SHP77 treated with DMSO at 0.1 percent for 48 hours (cell line): ENCODE data around the gene ST3GAL6.

Experiments used
- DNase-seq: peaks from one replicate; lab custom pipeline; 2025; lab: John Stamatoyannopoulos, UW

The ST3GAL6 gene

DNA sequence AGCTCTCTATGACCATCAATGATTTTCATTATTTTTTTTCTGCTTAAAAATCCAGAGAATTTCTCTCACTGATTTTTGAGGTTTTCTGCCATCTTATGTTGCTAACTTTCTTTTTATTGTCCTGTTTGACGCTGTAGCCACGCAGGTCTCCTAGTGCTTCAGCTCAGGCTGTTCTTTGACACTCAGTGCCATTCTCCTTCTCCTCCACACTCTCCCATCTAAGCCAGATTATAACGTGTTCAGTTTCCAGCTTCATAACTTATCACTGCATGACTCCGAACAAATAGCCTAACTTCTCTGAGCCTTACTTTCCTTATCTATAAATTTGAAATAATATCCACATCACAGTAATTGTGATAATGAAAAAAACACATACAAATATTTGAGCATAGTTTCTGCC lies 22.8 kb upstream of the ST3GAL6 start:
- DNase-seq, result no peak

DNA sequence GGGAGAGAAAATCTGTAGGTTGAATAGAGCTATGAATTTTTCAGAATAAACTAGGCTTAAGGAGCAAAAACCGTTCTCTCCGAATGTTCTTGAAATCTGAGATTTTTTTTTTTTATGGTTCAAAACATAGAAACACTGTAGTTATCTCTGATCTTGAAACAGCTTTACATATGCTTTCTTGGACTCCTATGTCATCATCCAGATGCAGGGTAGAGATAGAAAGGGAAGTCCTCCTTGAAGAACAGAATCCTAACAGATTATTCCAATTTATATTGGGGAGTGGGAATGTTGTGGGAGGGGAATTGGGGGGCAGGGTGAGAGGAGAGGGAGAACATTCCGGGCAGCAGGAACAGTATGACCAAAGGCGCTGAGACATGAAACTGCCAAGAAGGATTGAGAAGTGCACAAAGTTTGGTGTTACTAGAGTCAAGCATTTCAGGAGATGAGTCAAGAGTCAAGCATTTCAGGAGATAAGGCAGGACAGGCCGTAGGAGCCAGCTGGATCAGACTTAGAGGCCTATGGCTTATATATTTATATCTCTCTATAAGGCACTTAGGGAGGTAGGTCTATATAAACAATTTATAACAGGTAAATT lies 21.9 kb upstream of the ST3GAL6 start:
- DNase-seq, result no peak

GRCh38 chr3:98743071-98743470 lies 20.1 kb upstream of the ST3GAL6 start:
- no peak for DNase-seq

- DNase-seq, result no peak
Measured at GRCh38 chr3:98744283-98744682, 18.9 kb upstream of the ST3GAL6 start.

DNA sequence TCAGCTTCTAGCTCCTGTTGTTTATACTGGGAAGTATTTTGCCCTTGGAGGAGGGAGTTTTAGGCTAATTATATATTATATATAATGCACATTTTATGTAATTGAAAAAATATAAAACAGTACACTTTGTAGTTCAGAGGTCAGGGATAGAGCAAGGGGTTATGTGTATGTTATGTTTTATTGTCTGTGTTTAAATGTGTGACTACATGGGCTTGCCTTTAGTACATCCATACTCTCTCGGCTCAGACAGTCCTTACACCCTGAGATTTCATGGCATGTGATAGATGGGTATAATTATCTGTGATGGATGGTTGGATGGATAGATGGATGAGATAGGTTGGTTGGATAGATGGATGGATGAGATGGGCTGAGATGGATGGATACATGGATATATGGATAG lies 17.4 kb upstream of the ST3GAL6 start:
- no peak for DNase-seq

GRCh38 chr3:98746122-98746521 lies 17.0 kb upstream of the ST3GAL6 start:
- DNase-seq, result no peak

GRCh38 chr3:98746882-98747281 lies 16.3 kb upstream of the ST3GAL6 start:
- DNase-seq, result no peak

DNA sequence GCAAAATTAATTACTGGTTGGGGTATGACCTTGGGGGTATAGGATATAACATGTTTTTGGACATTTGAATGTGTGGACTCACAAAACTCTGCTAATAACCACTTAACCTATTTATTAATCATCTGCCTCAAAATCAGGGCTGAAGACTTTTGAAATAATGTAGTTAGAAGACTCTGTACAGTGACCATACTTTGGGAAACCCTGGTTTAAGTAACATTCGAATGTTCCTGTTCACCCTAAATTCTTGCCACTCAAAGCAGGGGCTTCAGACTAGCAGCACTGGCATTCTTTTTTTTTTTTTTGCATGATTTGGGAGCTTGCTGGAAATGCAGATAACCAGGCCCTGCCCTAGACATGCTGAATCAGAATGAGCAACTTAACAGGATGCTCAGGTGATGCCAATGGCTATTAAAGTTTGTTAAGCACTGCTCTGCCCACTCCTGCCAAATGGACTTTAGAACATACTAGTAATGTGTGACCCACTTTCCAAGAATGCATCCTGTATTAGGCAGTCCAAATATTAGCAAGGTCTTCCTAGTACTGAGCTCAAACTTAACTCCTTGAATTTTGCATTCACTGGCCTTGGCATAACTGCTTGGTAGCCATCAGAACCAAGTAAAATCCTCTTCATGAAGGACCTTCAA lies 12.7 kb upstream of the ST3GAL6 start:
- DNase-seq, result no peak

GRCh38 chr3:98754483-98754882 lies 8.7 kb upstream of the ST3GAL6 start:
- DNase-seq, result no peak

DNA sequence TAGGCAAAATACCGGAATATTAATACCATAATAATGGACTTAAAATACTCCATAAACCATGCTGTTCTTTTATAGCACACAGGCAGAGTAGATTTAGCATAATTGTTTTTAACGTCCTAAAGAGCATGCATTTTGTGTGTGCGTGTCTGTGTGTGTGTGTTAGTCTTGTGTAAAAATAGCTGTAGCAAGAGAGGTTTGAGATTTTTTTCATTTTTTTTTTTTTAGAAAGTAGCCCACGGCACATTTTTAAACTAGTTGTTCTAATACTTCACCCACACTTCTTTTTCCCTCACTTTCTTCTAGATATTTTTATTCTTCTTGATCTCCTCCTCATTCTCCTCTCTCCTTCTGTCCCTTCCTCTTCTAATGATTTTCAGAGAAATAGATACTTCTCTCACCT lies 7.5 kb upstream of the ST3GAL6 start:
- no peak for DNase-seq

GRCh38 chr3:98759629-98760028 lies 3.5 kb upstream of the ST3GAL6 start:
- DNase-seq, result no peak

GRCh38 chr3:98761643-98762229 lies 1.4 kb upstream of the ST3GAL6 start:
- DNase-seq, result no peak

- no peak for DNase-seq
Measured at GRCh38 chr3:98763819-98764418, 779 bp downstream of the ST3GAL6 start.

DNA sequence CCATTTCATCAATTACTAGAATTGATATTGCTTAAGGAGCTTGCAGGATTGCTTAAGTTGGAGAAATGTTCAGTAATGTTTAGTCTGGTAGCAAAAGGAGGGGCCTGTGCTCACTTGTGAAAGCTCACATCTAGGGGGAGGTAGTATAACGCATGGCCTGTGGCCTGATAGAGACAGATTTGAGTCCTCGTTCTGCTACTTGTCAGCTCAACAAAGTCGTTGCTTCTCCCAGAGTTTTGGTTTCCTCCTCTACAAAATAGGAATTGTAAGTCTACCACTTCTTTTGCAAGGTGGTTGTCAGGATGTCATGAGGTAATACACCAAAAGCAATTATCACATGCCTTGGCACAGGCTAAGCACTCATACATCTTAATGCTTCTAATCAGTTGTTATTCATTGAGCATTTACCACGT lies 1.3 kb downstream of the ST3GAL6 start:
- no peak for DNase-seq

DNA sequence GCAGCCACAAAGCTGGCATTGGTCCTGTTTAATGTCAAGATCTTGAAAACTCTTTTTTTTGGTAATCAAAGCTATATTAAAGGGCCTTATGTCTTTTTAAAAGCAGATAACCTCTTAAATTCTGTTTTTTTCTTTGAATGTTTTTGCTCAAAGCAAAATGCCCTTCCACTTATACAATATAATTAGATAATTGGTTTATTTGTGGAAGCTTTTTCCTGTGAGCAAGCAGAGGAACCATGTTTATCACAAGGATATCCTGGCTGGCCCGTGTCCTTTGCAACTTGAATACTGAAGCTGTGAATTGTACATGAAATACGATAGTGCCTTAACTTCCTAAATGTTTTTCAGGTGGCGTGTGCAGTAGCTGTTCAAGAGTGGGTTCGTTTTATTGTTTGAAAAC lies 2.6 kb downstream of the ST3GAL6 start:
- no peak for DNase-seq

DNA sequence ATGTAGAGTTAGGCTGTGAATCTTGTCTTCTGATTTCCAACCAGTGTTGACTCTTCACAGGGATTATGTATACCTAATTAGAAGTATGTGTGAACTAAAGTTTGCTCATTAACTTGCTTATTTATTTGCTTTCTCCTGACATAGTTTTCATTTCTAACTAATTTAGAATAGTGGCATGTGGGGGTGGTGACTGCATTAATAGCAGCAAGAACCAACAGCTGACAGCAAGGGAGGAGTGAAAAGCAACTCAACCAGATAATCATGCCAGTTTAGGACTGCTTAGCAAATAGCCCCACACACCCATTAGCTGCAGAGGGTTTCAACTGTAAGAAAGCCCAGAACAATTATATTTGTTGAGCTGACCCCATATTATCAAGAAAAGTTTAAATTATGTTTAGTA lies 3.8 kb downstream of the ST3GAL6 start:
- DNase-seq, result no peak

GRCh38 chr3:98768961-98769360 lies 5.8 kb downstream of the ST3GAL6 start:
- DNase-seq, result no peak

GRCh38 chr3:98769448-98769847 lies 6.3 kb downstream of the ST3GAL6 start:
- no peak for DNase-seq

GRCh38 chr3:98770261-98771039 lies 7.3 kb downstream of the ST3GAL6 start:
- no peak for DNase-seq

- DNase-seq, result no peak
Measured at GRCh38 chr3:98772022-98772421, 8.9 kb downstream of the ST3GAL6 start.

DNA sequence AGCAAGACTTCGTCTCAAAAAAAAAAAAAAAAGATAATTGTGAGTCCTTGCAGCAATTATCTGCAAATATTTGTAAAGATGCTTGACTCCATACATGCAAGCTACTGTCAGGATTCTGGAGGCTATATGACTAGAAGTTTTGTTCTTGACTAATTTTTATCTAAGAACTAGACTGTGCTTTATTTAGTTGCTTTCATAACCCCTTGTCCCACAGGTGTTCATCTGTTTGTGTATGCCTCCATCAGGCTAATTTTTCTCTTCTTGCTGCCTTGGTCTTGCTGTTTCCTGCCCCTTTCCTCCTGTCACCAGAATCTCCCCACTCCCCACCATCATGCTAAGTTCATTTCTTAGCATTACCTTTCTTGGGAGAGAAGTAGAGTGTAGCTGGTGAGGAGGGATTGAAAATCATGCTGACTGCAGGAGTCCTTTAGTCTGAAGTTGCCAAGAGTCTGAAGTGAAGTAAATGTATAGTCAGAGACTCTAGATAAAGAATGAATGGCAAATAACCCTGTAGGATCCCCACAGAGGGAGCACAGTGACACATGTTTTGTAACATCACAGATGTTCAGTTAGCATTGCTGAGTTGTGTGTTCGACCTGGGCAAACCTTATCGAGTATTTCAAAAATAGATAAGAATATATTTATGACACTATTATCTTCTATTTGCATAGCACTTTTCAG lies 12.5 kb downstream of the ST3GAL6 start:
- no peak for DNase-seq

GRCh38 chr3:98776140-98776493 lies 13.0 kb downstream of the ST3GAL6 start:
- no peak for DNase-seq
